OCI-LY1 (cell line): Measurements from ENCODE around the gene KRTAP5-4.

ENCODE experiments used
- H2AFZ ChIP-seq: fragments of 200-600 bp; sonication (generic), shearing (Covaris generic); 2 replicates; pipeline ENCODE4 v1.6.0; 2014; ENCODE audit warnings: antibody characterized with exemption, mild to moderate bottlenecking, low read length
- H3F3A ChIP-seq: fragments of 200-600 bp; sonication (generic), shearing (Covaris generic); 2 replicates; pipeline ENCODE4 v1.6.0; 2014; ENCODE audit warnings: mild to moderate bottlenecking, antibody characterized with exemption, low read length, moderate library complexity; ENCODE audit not compliant: insufficient read depth
- H3K27ac ChIP-seq: fragments of 200-600 bp; sonication (generic); 2 replicates; pipeline ENCODE4 v1.5.1; 2014; ENCODE audit warnings: low read length, mixed run types, mild to moderate bottlenecking, low read depth; ENCODE audit not compliant: poor library complexity, severe bottlenecking
- H3K27me3 ChIP-seq: fragments of 200-600 bp; sonication (generic); 2 replicates; pipeline ENCODE4 v1.6.0; 2014; ENCODE audit warnings: antibody characterized with exemption, mild to moderate bottlenecking, low read length, moderate library complexity; ENCODE audit not compliant: insufficient read depth
- H3K36me3 ChIP-seq: fragments of 200-600 bp; sonication (generic); 2 replicates; pipeline ENCODE4 v1.6.1; 2014; ENCODE audit warnings: mild to moderate bottlenecking, antibody characterized with exemption, low read length, moderate library complexity, mixed read lengths; ENCODE audit not compliant: insufficient read depth
- H3K4me1 ChIP-seq: fragments of 200-600 bp; sonication (generic); 2 replicates; pipeline ENCODE4 v1.5.1; 2014; ENCODE audit warnings: mild to moderate bottlenecking, low read length, moderate library complexity; ENCODE audit not compliant: insufficient read depth, severe bottlenecking
- H3K4me2 ChIP-seq: fragments of 200-600 bp; sonication (generic), shearing (Covaris generic); 2 replicates; pipeline ENCODE4 v1.6.1; 2014; ENCODE audit warnings: low read length
- H3K4me3 ChIP-seq: fragments of 200-600 bp; sonication (generic); 2 replicates; pipeline ENCODE4 v1.5.1; 2014; ENCODE audit warnings: low read length, low read depth, mild to moderate bottlenecking, mixed read lengths; ENCODE audit not compliant: poor library complexity, severe bottlenecking
- H3K79me2 ChIP-seq: fragments of 200-600 bp; shearing (Covaris generic); 2 replicates; pipeline ENCODE4 v1.6.1; 2016; ENCODE audit warnings: mixed run types, low read length, mixed read lengths; ENCODE audit not compliant: insufficient read depth
- H3K9ac ChIP-seq: fragments of 200-600 bp; sonication (generic), shearing (Covaris generic); 2 replicates; pipeline ENCODE4 v1.6.1; 2014; ENCODE audit warnings: mild to moderate bottlenecking, low read length, mixed read lengths
- H3K9me2 ChIP-seq: fragments of 200-600 bp; sonication (generic), shearing (Covaris generic); 2 replicates; pipeline ENCODE4 v1.6.1; 2014; ENCODE audit warnings: low read depth, mild to moderate bottlenecking, low read length, mixed read lengths
- H3K9me3 ChIP-seq: fragments of 200-600 bp; shearing (Covaris generic); 2 replicates; pipeline ENCODE4 v1.6.1; 2014; ENCODE audit warnings: low read length, mixed read lengths
- H4K20me1 ChIP-seq: fragments of 200-600 bp; sonication (generic), shearing (Covaris generic); 2 replicates; pipeline ENCODE4 v1.6.0; 2016; ENCODE audit warnings: mild to moderate bottlenecking, low read length; ENCODE audit not compliant: insufficient read depth
- CTCF ChIP-seq: fragments of 200-600 bp; sonication (generic), shearing (Covaris generic); IDR thresholded peaks from 2 replicates; pipeline ENCODE4 v1.5.1; 2017; ENCODE audit warnings: mild to moderate bottlenecking, antibody characterized with exemption, low read length, moderate library complexity, mixed read lengths
- EZH2 ChIP-seq: fragments of 200-600 bp; sonication (generic), shearing (Covaris generic); IDR thresholded peaks from 2 replicates; pipeline ENCODE4 v1.8.0; 2017; ENCODE audit warnings: borderline replicate concordance, mixed run types, mild to moderate bottlenecking, antibody characterized with exemption, low read length, moderate library complexity, mixed read lengths

KRTAP5-4 gene

GRCh38 chr11:1660111-1660867, 38.4 kb upstream of the KRTAP5-4 start:
- TF ChIP-seq EZH2 (no peak), CTCF (no peak)
- no peak overlapping the region for H3K27ac ChIP-seq
- H3K9ac ChIP-seq: no peak overlapping the region
- H3K36me3 ChIP-seq: no peaks in the 10 kb centered on the region
- H3K4me2 ChIP-seq: no peak overlapping the region
- no peaks in the 10 kb centered on the region; the same call in 1 of the 2 replicates for H3K27me3 ChIP-seq
- no peak overlapping the region for H3K4me3 ChIP-seq
- no peaks in the 10 kb centered on the region for H3K9me2 ChIP-seq
- H3K4me1 ChIP-seq: no peaks in the 10 kb centered on the region
- no peaks in the 10 kb centered on the region for H4K20me1 ChIP-seq
- no peaks in the 10 kb centered on the region for H3K9me3 ChIP-seq
- no peaks in the 10 kb centered on the region for H3F3A ChIP-seq
- H3K79me2 ChIP-seq: no peaks in the 10 kb centered on the region
- no peak overlapping the region for H2AFZ ChIP-seq

- Histone ChIP-seq H2AFZ (no peak overlapping the region), H3K4me1 (no peaks in the 10 kb centered on the region), H3K27me3 (no peaks in the 10 kb centered on the region; the same call in 1 of the 2 replicates), H4K20me1 (no peaks in the 10 kb centered on the region), H3K79me2 (no peaks in the 10 kb centered on the region), H3K4me2 (no peak overlapping the region), H3K9me3 (no peaks in the 10 kb centered on the region), H3K4me3 (no peak overlapping the region), H3K9me2 (no peaks in the 10 kb centered on the region), H3K9ac (no peak overlapping the region), H3K27ac (no peak overlapping the region), H3F3A (no peaks in the 10 kb centered on the region), H3K36me3 (no peaks in the 10 kb centered on the region)
- no peak for TF ChIP-seq EZH2
- TF ChIP-seq CTCF: no peak
Observed at GRCh38 chr11:1659506-1659905, 37.6 kb upstream of the KRTAP5-4 start.

GRCh38 chr11:1656670-1657069, 34.7 kb upstream of the KRTAP5-4 start:
- Histone ChIP-seq H3K9me2 (no peaks in the 10 kb centered on the region), H3F3A (no peaks in the 10 kb centered on the region), H3K4me3 (no peak overlapping the region), H3K27ac (no peak overlapping the region), H3K4me1 (no peaks in the 10 kb centered on the region), H3K9ac (no peak overlapping the region), H3K4me2 (no peak overlapping the region), H2AFZ (no peak overlapping the region), H3K27me3 (peaks cover 6% of the 10 kb centered on the region; the same call in 1 of the 2 replicates), H3K79me2 (no peaks in the 10 kb centered on the region), H3K9me3 (no peaks in the 10 kb centered on the region), H3K36me3 (no peaks in the 10 kb centered on the region), H4K20me1 (no peaks in the 10 kb centered on the region)
- TF ChIP-seq EZH2 (no peak), CTCF (no peak)
